Left lung (tissue), 10 donors: Measurements from ENCODE around the gene CHRNA4. TPM values are rescaled to one million over a fixed set of nuclear protein-coding genes. Genes with fewer than 3 reads are reported as not detected.

Experiments
- ATAC-seq: fragments of 200-7000 bp; cut with Tn5 transposase; one replicate; pipeline ENCODE4 v1.9.1; 2020; ENCODE audit warnings: moderate library complexity
- DNase-seq, 4 donors: peaks; one replicate each; pipeline ENCODE4 v3.0.0-alpha.2; 2013 to 2020
- H3K27ac ChIP-seq, 2 donors: fragments of 200-600 bp; sonication (generic) in 1 of 2; one replicate each; pipeline versions ENCODE4 v1.5.0 to v1.8.0; 2020 to 2021
- H3K27me3 ChIP-seq, 2 donors: fragments of 200-600 bp; sonication (generic) in 1 of 2; one replicate each; pipeline versions ENCODE4 v1.5.0 to v1.8.0; 2020 to 2021
- H3K36me3 ChIP-seq, 2 donors: fragments of 200-600 bp; sonication (generic) in 1 of 2; one replicate each; pipeline versions ENCODE4 v1.5.0 to v1.8.0; 2020 to 2021
- H3K4me1 ChIP-seq, 2 donors: fragments of 200-600 bp; one replicate each; pipeline ENCODE4 v1.8.0; 2021
- H3K4me3 ChIP-seq, 2 donors: fragments of 200-600 bp; sonication (generic) in 1 of 2; one replicate each; pipeline versions ENCODE4 v1.5.0 to v1.8.0; 2020 to 2021; ENCODE audit warnings: mild to moderate bottlenecking in 1 of 2
- H3K9me3 ChIP-seq, 2 donors: fragments of 200-600 bp; sonication (generic) in 1 of 2; one replicate each; pipeline versions ENCODE4 v1.5.0 to v1.8.0; 2020 to 2021
- intact Hi-C, 2 donors: fragments of 100-400 bp; cut with DNase I; formaldehyde crosslinking; loops; one replicate each; pipeline versions ENCODE4 v1.11.2 to v1.14.2; 2022
- polyA plus RNA-seq, 6 donors: library from polyadenylated mRNA; unstranded; fragments of 120-200 nt; gene quantifications; one replicate each; pipeline ENCODE4 v1.2.1, GENCODE V29; 2013; ENCODE audit not compliant: insufficient read length in 6 of 6
- total RNA-seq, 2 donors: library from RNA; stranded (reverse); fragmentation: NEBNext Ultra II Directional; extraction: Animal tissue kit (Norgen Biotek cat#: 25700); gene quantifications; one replicate each; pipeline ENCODE4 v1.2.1, GENCODE V29; 2021
- TF ChIP-seq, protein P1 (sequence below), 2 donors: fragments of 200-600 bp; sonication (generic) in 1 of 2; IDR thresholded peaks; one replicate each; pipeline versions ENCODE4 v1.5.0 to v1.8.0; 2021; ENCODE audit warnings: antibody characterized with exemption in 2 of 2
- donor health status: DM: no; HTN: yes; CAD: no.
- donor health status: DM: no; HTN: no; CAD: no.

Gene CHRNA4
- total and polyA plus RNA-seq, 8 donors, result 0.16 to 1.3 (median 1.00) TPM; not detected in 2

DNA sequence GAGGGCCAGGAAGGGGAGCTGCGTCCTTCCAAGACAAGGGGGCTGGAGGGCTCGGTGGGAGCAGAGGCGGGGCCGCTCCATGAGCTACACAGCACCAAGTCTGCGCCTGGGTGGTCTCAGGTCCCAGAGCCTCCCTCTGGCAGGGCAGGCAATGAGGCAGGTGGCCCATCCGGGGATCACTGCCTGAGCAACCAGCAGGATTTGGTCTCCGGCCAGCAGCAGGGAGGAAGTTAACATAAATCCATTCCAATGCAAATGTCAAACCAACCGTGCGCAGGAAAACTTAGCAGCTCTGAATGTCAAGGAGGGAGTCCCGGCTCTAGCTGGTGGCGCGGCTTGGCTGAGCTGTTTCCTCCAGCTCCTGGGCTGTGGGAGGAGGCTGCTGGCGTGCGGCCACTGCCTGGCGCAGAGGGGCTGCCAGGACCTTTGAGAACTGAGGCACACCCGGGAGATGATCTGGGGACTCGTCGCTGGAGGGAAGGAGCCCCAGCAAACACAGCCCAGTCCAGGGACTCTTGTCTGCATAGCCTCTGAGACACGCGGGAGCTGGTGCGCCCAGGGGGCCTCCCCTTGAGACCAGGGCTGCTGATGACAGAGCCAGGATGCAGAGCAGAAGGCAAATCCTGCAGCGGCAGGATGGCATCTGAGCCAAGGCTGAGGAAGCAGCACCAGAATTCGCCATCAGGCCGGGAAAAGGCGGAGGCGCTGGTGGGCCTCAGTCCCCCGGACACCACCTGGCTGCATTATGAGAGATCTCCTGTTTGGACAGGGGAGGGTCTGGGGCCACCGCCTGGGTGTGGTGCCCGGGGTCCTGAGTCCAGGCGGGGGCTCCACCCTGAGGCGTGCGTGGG, 33.1 kb upstream of the CHRNA4 start:
- intact Hi-C loops, result no loop called here
- DNase-seq (peak in 2 of 4 donors; percentile 54 to 63), ATAC-seq (no peak)
- H3K36me3 ChIP-seq, result no peaks in the 10 kb centered on the region
- TF ChIP-seq, protein P1, sequence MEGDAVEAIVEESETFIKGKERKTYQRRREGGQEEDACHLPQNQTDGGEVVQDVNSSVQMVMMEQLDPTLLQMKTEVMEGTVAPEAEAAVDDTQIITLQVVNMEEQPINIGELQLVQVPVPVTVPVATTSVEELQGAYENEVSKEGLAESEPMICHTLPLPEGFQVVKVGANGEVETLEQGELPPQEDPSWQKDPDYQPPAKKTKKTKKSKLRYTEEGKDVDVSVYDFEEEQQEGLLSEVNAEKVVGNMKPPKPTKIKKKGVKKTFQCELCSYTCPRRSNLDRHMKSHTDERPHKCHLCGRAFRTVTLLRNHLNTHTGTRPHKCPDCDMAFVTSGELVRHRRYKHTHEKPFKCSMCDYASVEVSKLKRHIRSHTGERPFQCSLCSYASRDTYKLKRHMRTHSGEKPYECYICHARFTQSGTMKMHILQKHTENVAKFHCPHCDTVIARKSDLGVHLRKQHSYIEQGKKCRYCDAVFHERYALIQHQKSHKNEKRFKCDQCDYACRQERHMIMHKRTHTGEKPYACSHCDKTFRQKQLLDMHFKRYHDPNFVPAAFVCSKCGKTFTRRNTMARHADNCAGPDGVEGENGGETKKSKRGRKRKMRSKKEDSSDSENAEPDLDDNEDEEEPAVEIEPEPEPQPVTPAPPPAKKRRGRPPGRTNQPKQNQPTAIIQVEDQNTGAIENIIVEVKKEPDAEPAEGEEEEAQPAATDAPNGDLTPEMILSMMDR (IDR thresholded peaks at IDR 0.05), result no peak
- H3K4me3 ChIP-seq, result no peak overlapping the region
- peaks cover 0 to 57% of the 10 kb centered on the region in 2 donors for H3K27me3 ChIP-seq
- no peak overlapping the region for H3K27ac ChIP-seq
- no peaks in the 10 kb centered on the region for H3K4me1 ChIP-seq
- H3K9me3 ChIP-seq, result no peaks in the 10 kb centered on the region

DNA sequence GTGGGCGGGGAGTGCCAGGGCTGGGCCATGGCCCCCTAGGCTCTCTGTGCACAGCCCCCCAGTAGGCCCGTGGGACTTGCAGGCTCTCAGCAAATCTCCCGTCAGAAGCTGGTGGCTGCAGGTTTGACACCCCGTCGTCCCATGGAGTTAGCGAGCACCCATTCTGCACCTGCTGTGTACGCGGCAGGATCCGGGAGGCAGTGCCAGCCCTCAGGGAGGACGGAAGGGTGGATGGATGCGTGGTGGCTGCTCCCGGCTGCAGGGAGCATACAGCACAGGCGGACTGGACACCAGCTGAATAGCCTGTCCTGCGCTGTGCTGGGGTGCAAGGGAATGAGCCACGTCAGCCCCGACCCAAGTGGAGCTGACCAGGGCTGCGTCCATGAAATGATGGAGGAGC, 32.4 kb upstream of the CHRNA4 start:
- H3K27me3 ChIP-seq, result peaks cover 0 to 53% of the 10 kb centered on the region in 2 donors
- H3K4me3 ChIP-seq, result no peak overlapping the region
- TF ChIP-seq, protein P1 (IDR thresholded peaks at IDR 0.05), result no peak
- no peak overlapping the region for H3K27ac ChIP-seq
- intact Hi-C loops, result no loop called here
- peak in 1 of 4 donors; percentile 55 for DNase-seq
- H3K4me1 ChIP-seq, result no peaks in the 10 kb centered on the region
- H3K36me3 ChIP-seq, result no peaks in the 10 kb centered on the region
- no peaks in the 10 kb centered on the region for H3K9me3 ChIP-seq
- no peak for ATAC-seq

DNA sequence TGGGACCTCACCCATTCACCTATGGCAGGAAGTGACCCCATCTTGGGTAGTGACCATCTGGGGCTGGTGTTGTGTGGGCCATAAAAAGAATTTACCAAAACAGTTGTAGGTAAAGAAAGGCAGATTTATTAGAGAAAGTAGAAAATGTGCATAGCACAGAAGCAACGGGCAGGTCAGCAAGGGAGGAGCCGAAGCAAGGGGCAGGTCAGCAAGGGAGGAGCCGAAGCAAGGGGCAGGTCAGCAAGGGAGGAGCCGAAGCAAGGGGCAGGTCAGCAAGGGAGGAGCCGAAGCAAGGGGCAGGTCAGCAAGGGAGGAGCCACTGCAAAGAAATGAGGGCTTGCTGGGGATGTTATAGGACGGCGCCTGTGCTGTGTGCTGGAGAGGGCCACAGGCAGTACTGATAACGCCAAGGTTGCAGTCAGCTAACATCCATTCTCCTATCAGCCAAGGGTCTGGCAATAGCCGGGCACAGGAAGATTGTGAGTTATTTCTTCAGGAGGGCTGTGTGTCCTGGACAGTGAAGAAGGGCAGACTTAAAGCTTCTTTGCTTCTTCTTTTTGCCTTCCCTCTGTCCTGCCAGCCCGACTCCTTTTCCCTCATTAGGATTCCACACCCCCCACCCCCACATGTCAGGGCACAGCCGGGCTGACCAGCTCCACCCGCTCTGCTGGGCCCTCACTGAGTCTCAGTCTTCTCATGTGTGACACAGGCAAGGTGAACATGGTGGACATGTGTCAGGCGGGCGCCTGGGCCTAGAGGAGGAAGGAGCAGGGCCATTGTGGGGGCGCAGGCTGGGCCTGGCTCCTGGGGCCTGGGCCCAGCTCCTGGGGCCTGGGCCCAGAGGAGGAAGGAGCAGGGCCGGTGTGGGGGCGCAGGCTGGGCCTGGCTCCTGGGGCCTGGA, 31.6 kb upstream of the CHRNA4 start:
- intact Hi-C loops, result no loop called here
- no peak for ATAC-seq
- no peak overlapping the region for H3K27ac ChIP-seq
- H3K4me1 ChIP-seq, result no peaks in the 10 kb centered on the region
- peaks cover 0 to 3% of the 10 kb centered on the region in 2 donors for H3K9me3 ChIP-seq
- TF ChIP-seq, protein P1 (IDR thresholded peaks at IDR 0.05), result no peak
- peak in 1 of 4 donors; percentile 55 for DNase-seq
- no peak overlapping the region for H3K4me3 ChIP-seq
- H3K36me3 ChIP-seq, result no peaks in the 10 kb centered on the region
- peaks cover 0 to 46% of the 10 kb centered on the region in 2 donors for H3K27me3 ChIP-seq

DNA sequence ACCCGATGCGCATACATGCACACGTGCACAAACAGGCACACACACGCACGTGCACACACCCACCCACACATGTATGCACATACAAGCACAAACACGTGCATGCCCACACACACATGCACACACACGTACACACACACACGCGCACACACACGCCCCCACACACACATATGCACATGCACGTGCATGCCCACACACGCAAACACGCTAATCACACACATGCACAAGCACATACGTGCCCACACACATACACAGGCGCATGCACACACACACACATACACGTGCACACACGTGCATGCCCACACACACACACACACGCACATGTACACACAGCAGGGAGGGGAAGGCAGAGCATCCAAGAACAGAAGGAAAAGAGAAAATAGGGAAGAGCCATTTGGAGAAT, 26.8 kb upstream of the CHRNA4 start:
- DNase-seq (peak in 1 of 4 donors; percentile 33), ATAC-seq (no peak)
- Histone ChIP-seq H3K36me3 (no peaks in the 10 kb centered on the region), H3K27me3 (peaks cover 0 to 20% of the 10 kb centered on the region in 2 donors), H3K9me3 (peaks cover 0 to 28% of the 10 kb centered on the region in 2 donors), H3K4me1 (no peaks in the 10 kb centered on the region), H3K27ac (no peak overlapping the region), H3K4me3 (no peak overlapping the region)
- TF ChIP-seq, protein P1 (IDR thresholded peaks at IDR 0.05), result no peak
- intact Hi-C loops, result no loop called here

DNA sequence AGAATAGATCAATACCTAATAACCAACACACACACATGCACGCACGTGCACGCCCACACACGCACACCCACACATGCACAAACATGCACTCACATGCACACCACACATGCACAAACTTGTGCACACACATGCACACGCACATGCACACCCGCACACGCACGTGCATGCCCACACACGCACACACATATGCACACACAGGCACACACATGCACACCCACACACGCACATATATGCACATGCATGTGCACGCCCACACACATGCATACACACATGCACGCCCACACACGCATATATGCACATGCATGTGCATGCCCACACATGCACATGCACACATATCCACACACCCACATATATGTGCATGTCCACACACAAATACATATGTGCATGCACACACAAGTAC, 26.2 kb upstream of the CHRNA4 start:
- intact Hi-C loops, result no loop called here

More for the DNA sequence above, 26.2 kb upstream of the CHRNA4 start:
- Histone ChIP-seq H3K36me3 (no peaks in the 10 kb centered on the region), H3K4me3 (no peak overlapping the region), H3K27me3 (peaks cover 0 to 25% of the 10 kb centered on the region in 2 donors), H3K4me1 (no peaks in the 10 kb centered on the region), H3K27ac (no peak overlapping the region), H3K9me3 (peaks cover 0 to 28% of the 10 kb centered on the region in 2 donors)
- TF ChIP-seq, protein P1 (IDR thresholded peaks at IDR 0.05), result no peak
- ATAC-seq, result no peak
- DNase-seq, result peak in 1 of 4 donors; percentile 12
